GM18511 (cell line): ENCODE measurements around the gene ZFYVE28.

Source experiments
- ATAC-seq: cut with Tn5 transposase; IDR thresholded peaks from one replicate; pipeline ENCODE4 v1.9.1; 2021; ENCODE audit warnings: mild to moderate bottlenecking, moderate library complexity; ENCODE audit not compliant: unreplicated experiment

ZFYVE28 gene

GRCh38 chr4:2354760-2355159, 63.7 kb downstream of the ZFYVE28 start:
- no peak for ATAC-seq

DNA sequence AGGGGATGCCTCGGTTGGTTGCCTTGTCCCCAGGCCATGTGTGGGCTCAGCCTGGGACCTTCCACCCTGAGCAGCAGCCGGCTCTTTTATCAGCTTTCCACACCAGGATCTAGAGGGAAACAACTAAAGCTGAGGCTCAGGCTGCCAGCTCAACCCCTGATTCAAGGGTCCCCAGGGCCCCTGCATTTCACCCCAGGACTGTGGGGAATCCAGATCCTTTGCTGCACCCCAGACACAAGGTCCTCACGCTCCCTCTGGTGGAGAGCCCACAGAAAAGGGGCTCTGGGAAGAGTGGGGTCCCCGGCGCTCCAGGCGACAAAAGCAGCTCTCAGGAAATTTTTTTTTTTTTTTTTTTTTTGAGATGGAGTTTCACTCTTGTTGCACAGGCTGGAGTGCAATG, 64.3 kb downstream of the ZFYVE28 start:
- ATAC-seq = no peak

DNA sequence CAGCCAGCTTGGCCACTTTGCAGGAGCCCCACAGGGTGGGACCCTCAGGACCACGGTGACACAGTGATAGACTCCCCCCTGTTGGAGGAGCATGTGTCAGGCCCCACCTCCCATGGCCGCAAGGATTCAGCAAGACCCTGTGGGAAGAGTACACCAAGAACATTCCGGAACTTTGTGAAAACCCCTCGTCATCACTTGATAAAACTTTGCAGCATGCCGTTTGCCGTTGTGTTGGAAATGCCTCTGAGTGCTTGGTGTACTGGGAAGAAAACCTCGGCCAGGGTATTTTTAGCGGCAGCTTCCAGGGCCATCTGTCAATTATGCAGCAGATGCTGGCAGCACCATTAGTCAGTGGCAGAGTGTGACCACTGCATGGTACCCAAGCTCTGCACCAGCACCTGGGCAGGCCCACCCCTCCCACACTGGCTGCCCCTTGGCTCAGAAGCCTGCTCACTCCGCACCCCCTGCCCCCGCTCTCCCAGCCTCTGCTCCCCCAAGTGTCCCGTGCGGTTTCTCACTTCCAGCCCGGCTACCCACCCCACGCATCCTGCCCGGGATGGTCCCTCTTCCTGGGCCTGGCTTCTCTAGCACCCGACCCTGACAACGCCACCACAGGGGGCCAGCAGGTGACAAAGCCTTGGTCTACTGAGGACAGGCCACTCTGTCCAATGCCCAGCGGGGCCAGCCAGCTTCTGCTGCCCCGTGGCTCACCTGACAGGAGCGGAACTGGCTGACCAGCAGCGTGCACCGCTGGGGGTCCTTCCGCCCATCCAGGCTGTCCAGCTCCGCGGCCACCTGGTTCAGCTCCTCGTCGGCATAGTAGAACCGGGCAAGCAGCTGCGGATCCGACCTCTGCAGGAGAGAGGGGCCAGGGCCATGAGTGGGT, 65.0 kb downstream of the ZFYVE28 start:
- ATAC-seq = no peak

- ATAC-seq = no peak
Measured at GRCh38 chr4:2352729-2353221, 65.7 kb downstream of the ZFYVE28 start.

DNA sequence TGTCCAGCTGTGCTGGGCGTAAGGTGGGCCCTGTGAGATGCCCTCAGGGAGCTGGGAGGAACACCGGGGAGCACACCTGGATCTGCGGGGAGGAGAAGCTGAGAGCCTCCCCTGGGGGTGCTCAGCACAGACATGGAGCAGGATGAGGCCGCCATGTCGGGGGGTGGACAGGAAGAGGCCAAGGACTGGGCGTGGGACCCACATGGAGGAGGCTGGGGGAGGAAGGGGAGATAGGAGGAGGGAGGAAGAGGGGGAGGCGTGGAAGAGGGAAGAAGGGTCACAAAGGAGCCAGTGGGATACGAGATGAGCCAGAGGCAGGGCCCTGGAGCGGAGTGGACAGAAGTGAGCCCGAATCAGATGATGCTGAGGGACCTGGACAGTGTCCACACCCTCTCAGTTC, 66.3 kb downstream of the ZFYVE28 start:
- no peak for ATAC-seq

- no peak for ATAC-seq
Measured at GRCh38 chr4:2350982-2351381, 67.5 kb downstream of the ZFYVE28 start.

DNA sequence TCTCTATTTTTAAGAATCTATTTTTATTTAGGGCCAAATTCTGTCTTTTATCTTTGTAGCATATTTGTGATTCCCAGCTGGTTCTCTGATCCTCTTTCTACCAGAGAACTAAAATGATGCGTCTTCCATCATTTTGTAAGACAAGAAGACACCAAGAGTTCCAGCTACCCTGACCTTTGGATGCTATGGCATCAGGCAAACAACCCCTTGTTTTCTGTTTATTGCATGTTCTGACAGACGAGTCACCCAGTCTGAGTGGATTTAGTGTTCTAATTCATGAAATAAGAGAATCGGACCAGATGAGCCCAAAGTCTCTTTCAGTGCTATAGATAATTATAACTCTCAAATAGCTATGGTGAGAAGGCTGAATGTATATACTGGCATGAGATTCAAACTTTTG, 69.7 kb downstream of the ZFYVE28 start:
- ATAC-seq = no peak

DNA sequence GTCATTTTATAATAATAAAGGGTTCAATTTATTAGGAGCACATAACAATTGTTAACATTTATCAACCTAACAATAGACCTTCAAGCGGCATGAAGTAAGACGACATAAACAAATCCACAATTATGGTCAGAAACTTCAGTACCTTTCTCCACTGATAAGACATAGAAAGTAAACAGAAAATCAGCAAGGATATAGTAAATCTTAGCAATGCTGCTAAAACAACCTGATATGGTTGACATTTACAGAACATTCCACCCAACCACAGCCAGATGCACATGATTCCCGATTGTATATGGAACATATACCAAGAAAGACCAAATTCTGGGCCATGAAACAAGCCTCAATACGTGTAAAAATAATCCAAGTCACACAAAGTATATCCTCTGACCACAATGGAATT, 71.3 kb downstream of the ZFYVE28 start:
- no peak for ATAC-seq

GRCh38 chr4:2343476-2343875, 75.0 kb downstream of the ZFYVE28 start:
- no peak for ATAC-seq

DNA sequence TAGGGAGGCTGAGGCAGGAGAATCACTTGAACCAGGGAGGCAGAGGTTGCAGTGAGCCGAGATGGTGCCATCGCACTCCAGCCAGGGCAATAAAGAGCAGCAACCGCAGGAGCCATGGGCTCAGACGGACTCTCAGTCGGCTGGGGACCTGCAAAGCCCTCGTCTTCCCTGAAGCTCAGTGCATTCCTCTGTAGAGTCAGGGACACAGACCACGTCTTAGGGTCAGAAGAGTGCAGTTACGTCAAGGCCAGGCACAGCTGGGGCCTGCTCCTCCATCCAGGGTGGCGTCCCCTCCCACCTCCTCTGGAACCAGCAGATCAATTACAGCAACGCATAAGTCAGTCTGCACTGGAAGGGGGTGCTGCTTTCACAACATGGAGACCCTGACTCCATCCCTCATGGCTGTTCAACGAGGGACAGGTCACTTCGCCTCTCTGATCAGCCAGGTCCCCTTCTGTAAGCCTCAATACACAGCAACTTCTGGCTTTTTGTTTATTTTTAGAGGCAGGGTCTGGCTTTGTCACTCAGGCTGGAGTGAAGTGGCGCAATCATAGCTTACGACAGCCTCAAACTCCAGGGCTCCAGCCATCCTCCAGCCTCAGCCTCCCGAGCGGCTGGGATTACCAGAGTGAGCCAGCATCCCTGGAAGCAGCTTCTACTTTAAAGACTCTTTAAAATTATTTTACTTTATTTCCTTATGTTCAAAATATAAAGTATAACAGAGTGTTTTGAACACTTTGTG, 76.4 kb downstream of the ZFYVE28 start:
- no peak for ATAC-seq

GRCh38 chr4:2341261-2341841, 77.1 kb downstream of the ZFYVE28 start:
- ATAC-seq = no peak

GRCh38 chr4:2340272-2341061, 78.0 kb downstream of the ZFYVE28 start:
- no peak for ATAC-seq

DNA sequence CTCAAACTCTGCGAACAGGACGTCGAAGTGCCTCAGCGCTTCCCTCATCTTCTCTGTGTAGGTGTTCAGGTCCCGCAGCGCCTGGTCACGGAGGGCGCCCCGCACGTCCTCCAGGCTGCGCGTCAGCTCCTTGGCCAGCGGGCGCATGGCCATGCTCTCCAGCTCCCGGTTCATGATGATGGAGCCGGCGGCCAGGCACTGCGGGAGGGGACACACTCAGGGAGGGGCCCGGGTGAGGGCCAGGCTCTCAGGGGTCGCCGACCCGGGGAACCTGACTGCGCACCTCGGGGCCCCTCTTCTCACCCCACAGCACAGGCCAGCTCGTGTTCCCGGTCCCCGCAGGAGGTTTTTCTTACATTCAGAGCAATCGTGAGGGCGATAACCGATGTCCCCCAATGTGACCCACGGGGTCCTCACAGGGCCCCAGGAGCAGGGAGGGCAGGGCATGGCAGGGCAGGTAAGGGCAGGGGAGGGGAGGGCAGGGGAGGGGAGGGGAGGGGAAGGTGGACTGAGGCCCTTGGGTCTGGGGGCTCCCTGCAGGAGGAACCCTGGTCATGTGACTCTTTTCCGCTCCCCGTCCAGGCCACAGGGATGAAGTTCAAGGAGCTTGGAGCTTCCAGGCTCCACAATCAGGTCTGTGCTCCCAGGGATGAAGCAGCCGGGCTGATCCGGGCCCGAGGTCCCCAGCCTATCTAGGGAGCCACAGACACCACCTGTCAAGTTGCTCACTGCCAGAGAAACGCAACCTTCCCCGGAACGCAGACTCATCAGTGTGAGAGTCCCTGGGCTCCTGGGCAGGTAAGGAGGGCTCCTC, 78.8 kb downstream of the ZFYVE28 start:
- ATAC-seq = no peak

- ATAC-seq = no peak
Measured at GRCh38 chr4:2338754-2339457, 79.5 kb downstream of the ZFYVE28 start.

- ATAC-seq = no peak
Measured at GRCh38 chr4:2337896-2338295, 80.5 kb downstream of the ZFYVE28 start.

GRCh38 chr4:2337131-2337723, 81.2 kb downstream of the ZFYVE28 start:
- ATAC-seq = no peak

- no peak for ATAC-seq
Measured at GRCh38 chr4:2336659-2337058, 81.8 kb downstream of the ZFYVE28 start.

- no peak for ATAC-seq
Measured at GRCh38 chr4:2335729-2336101, 82.7 kb downstream of the ZFYVE28 start.
